Chondrocyte (in vitro differentiated cells): ENCODE results near the gene ZCCHC3. TPM values are rescaled to one million over a fixed set of nuclear protein-coding genes. Genes with fewer than 3 reads are reported as not detected.
A peak's percentile ranks its signal among the peaks of the same experiment; 100 is the strongest.
"Not testable (repeated sequence)": the region's sequence is repeated elsewhere in the genome, so short reads cannot be mapped to it uniquely, and the experiment has no call there.

Experiments
- DNase-seq: peaks from one replicate; pipeline ENCODE4 v3.0.0; 2021; ENCODE audit warnings: mixed read lengths, low spot score
- H3K27ac Mint-ChIP-seq: one replicate; pipeline ENCODE4 v1.8.0; 2021; ENCODE audit warnings: mild to moderate bottlenecking, moderate library complexity, mixed read lengths; ENCODE audit not compliant: unreplicated experiment
- H3K27me3 Mint-ChIP-seq: 2 replicates; pipeline ENCODE4 v1.8.0; 2021; ENCODE audit warnings: low read depth, mixed read lengths
- H3K36me3 Mint-ChIP-seq: 2 replicates; pipeline ENCODE4 v1.8.0; 2021; ENCODE audit warnings: low read depth, mixed read lengths
- H3K4me1 Mint-ChIP-seq: 2 replicates; pipeline ENCODE4 v1.8.0; 2021; ENCODE audit warnings: low read depth, mild to moderate bottlenecking, mixed read lengths
- H3K4me3 Mint-ChIP-seq: one replicate; pipeline ENCODE4 v1.8.0; 2021; ENCODE audit warnings: mild to moderate bottlenecking, moderate library complexity, mixed read lengths; ENCODE audit not compliant: unreplicated experiment
- H3K9me3 Mint-ChIP-seq: 2 replicates; pipeline ENCODE4 v1.8.0; 2021; ENCODE audit warnings: low read depth, mixed read lengths
- long read RNA-seq: library from polyadenylated mRNA; stranded (forward); transcript quantifications from one replicate; pipeline ENCODE4 v2.0.0, GENCODE V29; 2021
- total RNA-seq: library from RNA; stranded (reverse); gene quantifications from 3 replicates; pipeline ENCODE4 v1.2.1, GENCODE V29; 2021
- TF ChIP-seq, protein P1 (sequence below): fragments of 200-600 bp; sonication (generic); IDR thresholded peaks from 2 replicates; pipeline ENCODE4 v1.5.0; 2021; ENCODE audit warnings: antibody characterized with exemption, mild to moderate bottlenecking, moderate library complexity

ZCCHC3 gene, protein sequence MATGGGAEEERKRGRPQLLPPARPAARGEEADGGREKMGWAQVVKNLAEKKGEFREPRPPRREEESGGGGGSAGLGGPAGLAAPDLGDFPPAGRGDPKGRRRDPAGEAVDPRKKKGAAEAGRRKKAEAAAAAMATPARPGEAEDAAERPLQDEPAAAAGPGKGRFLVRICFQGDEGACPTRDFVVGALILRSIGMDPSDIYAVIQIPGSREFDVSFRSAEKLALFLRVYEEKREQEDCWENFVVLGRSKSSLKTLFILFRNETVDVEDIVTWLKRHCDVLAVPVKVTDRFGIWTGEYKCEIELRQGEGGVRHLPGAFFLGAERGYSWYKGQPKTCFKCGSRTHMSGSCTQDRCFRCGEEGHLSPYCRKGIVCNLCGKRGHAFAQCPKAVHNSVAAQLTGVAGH
- 17.2 to 18.6 TPM (median 17.4 TPM) in 3 replicates for total RNA-seq
- long read RNA-seq, transcript ZCCHC3-201 (1 exons, 3,354 nt): major isoform, 102 of 103 reads
- long read RNA-seq, partial matches to known transcripts: 0 of 103 reads
- long read RNA-seq, other reads (novel, unspliced or antisense): 1 of 103 reads

DNA sequence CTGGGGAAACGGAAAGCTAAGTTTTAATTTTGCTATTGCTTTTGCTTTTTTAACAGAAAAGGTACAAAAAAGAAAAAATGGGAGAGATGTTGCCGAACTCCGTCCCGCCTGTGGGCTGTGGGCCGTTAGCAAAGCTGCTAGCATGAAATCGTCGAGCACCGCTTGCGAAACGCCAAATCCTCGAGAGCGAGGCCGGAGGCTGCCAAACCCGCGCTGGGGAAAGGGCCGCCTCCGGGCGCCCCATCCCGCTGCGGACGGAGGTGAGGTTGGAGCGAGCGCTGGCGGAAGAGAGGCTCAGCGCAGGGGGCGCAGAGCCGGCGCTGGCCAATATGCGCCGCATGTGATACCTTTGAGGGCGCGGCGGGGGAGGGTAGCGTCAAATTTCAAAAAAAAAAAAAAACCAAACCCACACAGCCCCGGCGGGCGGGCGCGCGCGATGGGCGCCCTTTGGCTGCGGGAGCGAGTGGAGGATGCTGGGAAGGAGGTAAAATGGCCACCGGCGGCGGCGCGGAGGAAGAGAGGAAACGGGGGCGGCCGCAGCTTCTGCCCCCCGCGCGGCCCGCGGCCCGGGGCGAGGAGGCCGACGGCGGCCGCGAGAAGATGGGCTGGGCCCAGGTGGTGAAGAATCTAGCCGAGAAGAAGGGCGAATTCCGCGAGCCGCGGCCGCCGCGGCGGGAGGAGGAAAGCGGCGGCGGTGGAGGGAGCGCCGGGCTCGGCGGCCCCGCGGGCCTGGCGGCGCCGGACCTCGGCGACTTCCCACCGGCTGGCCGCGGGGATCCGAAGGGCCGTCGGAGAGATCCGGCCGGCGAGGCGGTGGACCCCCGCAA lies at the start of gene ZCCHC3:
ZCCHC3 (plus strand) TSS at position 473 of the 827 bp plus-strand sequence; CDS start at position 490, 17 bp downstream.
- DNase-seq: no peak
- TF ChIP-seq, protein P1, sequence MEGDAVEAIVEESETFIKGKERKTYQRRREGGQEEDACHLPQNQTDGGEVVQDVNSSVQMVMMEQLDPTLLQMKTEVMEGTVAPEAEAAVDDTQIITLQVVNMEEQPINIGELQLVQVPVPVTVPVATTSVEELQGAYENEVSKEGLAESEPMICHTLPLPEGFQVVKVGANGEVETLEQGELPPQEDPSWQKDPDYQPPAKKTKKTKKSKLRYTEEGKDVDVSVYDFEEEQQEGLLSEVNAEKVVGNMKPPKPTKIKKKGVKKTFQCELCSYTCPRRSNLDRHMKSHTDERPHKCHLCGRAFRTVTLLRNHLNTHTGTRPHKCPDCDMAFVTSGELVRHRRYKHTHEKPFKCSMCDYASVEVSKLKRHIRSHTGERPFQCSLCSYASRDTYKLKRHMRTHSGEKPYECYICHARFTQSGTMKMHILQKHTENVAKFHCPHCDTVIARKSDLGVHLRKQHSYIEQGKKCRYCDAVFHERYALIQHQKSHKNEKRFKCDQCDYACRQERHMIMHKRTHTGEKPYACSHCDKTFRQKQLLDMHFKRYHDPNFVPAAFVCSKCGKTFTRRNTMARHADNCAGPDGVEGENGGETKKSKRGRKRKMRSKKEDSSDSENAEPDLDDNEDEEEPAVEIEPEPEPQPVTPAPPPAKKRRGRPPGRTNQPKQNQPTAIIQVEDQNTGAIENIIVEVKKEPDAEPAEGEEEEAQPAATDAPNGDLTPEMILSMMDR: peak; percentile 45
- H3K36me3 Mint-ChIP-seq: peaks cover 4% of the 10 kb centered on the region
- peak within 1 kb of the TSS; percentile 94 for H3K4me3 Mint-ChIP-seq
- H3K4me1 Mint-ChIP-seq: peaks cover 48% of the 10 kb centered on the region
- no peaks in the 10 kb centered on the region for H3K9me3 Mint-ChIP-seq
- no peaks in the 10 kb centered on the region for H3K27me3 Mint-ChIP-seq
- peak within 1 kb of the TSS; percentile 96 for H3K27ac Mint-ChIP-seq

- DNase-seq: no peak
- Mint-ChIP-seq H3K27me3 (peaks cover 21% of the 10 kb centered on the region), H3K4me1 (no peaks in the 10 kb centered on the region), H3K27ac (no peak overlapping the region), H3K4me3 (no peak overlapping the region), H3K36me3 (no peaks in the 10 kb centered on the region), H3K9me3 (peaks cover 10% of the 10 kb centered on the region)
- TF ChIP-seq, protein P1: no peak
Observed at GRCh38 chr20:251354-251753, 46.0 kb upstream of the ZCCHC3 start.

DNA sequence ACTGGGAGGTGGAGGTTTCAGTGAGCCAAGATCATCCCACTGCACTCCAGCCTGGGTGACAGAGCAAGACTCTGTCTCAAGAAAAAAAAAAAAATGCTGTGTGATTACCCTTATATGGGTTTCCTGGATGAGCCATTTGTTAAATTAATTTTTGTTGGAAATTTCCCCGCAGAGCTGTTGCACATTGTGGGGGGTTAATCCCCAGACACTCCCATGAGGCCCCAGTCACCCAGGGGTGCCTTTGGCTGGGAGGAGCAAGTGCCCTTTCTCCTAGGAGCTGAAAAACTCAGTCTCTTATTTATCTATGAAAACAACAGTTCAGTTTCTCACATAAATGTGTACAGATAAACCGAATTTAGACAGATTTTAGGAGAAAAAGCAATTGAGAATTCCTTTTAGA lies 44.6 kb upstream of the ZCCHC3 start:
- TF ChIP-seq, protein P1: no peak
- no peaks in the 10 kb centered on the region for H3K36me3 Mint-ChIP-seq
- H3K4me1 Mint-ChIP-seq: no peaks in the 10 kb centered on the region
- DNase-seq: no peak
- no peak overlapping the region for H3K27ac Mint-ChIP-seq
- H3K4me3 Mint-ChIP-seq: no peak overlapping the region
- H3K9me3 Mint-ChIP-seq: peaks cover 3% of the 10 kb centered on the region
- peaks cover 28% of the 10 kb centered on the region for H3K27me3 Mint-ChIP-seq

- peaks cover 33% of the 10 kb centered on the region for H3K27me3 Mint-ChIP-seq
- H3K4me3 Mint-ChIP-seq, H3K36me3 Mint-ChIP-seq: not testable (repeated sequence)
Observed at GRCh38 chr20:253447-253846, 43.9 kb upstream of the ZCCHC3 start.

GRCh38 chr20:257419-257818 lies 40.0 kb upstream of the ZCCHC3 start, which contains the start of gene DEFB132:
Gene DEFB132 (plus strand): TSS chr20:257724. CDS start chr20:257779, 55 bp downstream.
- Mint-ChIP-seq H3K4me3 (no peak within 1 kb of the TSS), H3K9me3 (no peaks in the 10 kb centered on the region), H3K4me1 (no peaks in the 10 kb centered on the region), H3K36me3 (no peaks in the 10 kb centered on the region), H3K27me3 (peaks cover 37% of the 10 kb centered on the region), H3K27ac (no peak within 1 kb of the TSS)
- DNase-seq: no peak
- TF ChIP-seq, protein P1: no peak

More at GRCh38 chr20:253447-253846, 43.9 kb upstream of the ZCCHC3 start:
- H3K9me3 Mint-ChIP-seq, H3K4me1 Mint-ChIP-seq, H3K27ac Mint-ChIP-seq, DNase-seq: not testable (repeated sequence)
